SK-N-SH (cell line): ENCODE results near the gene PSMD8.

ENCODE experiments used
- CTCF ChIP-seq: fragments of 200-600 bp; sonication (generic); IDR thresholded peaks from 2 replicates; pipeline ENCODE4 v1.6.1; 2017; ENCODE audit warnings: antibody characterized with exemption, mild to moderate bottlenecking, moderate library complexity
- FOXM1 ChIP-seq: IDR thresholded peaks from 2 replicates; pipeline ENCODE4 v1.4.0; 2012; ENCODE audit warnings: low read depth, mild to moderate bottlenecking
- JUND ChIP-seq: IDR thresholded peaks from 2 replicates; pipeline ENCODE4 v1.4.0; 2012
- MEF2A ChIP-seq: IDR thresholded peaks from 2 replicates; pipeline ENCODE4 v1.4.0; 2012; ENCODE audit warnings: low read depth, borderline replicate concordance
- NFIC ChIP-seq: IDR thresholded peaks from 2 replicates; pipeline ENCODE4 v1.4.0; 2012; ENCODE audit warnings: borderline replicate concordance
- POLR2AphosphoS5 ChIP-seq: IDR thresholded peaks from 2 replicates; pipeline ENCODE4 v1.6.1; 2012; ENCODE audit warnings: low read depth, low read length
- RFX5 ChIP-seq: IDR thresholded peaks from 2 replicates; pipeline ENCODE4 v1.6.1; 2012; ENCODE audit warnings: mild to moderate bottlenecking, improper control_type of control experiment, low read length
- TAF1 ChIP-seq: IDR thresholded peaks from 2 replicates; pipeline ENCODE4 v1.6.1; 2012; ENCODE audit warnings: low read depth, mild to moderate bottlenecking, low read length, moderate library complexity, borderline replicate concordance
- USF1 ChIP-seq: IDR thresholded peaks from 2 replicates; pipeline ENCODE4 v1.4.0; 2012; ENCODE audit warnings: low read depth, borderline replicate concordance
- YY1 ChIP-seq: IDR thresholded peaks from 2 replicates; pipeline ENCODE4 v1.4.0; 2012; ENCODE audit warnings: low read depth, mild to moderate bottlenecking
- TF ChIP-seq, protein P1 (sequence below): IDR thresholded peaks from 2 replicates; pipeline ENCODE4 v1.6.1; 2012; ENCODE audit warnings: mild to moderate bottlenecking, low read depth, low read length, moderate library complexity
- TF ChIP-seq, protein P2 (sequence below): fragments of 150-350 bp; IDR thresholded peaks from 2 replicates; pipeline ENCODE4 v1.6.1; 2017; ENCODE audit warnings: antibody characterized with exemption, low read length, low read depth, borderline replicate concordance
- TF ChIP-seq, protein P3 (sequence below): IDR thresholded peaks from 2 replicates; pipeline ENCODE4 v1.4.0; 2012; ENCODE audit warnings: low read depth, borderline replicate concordance

DNA sequence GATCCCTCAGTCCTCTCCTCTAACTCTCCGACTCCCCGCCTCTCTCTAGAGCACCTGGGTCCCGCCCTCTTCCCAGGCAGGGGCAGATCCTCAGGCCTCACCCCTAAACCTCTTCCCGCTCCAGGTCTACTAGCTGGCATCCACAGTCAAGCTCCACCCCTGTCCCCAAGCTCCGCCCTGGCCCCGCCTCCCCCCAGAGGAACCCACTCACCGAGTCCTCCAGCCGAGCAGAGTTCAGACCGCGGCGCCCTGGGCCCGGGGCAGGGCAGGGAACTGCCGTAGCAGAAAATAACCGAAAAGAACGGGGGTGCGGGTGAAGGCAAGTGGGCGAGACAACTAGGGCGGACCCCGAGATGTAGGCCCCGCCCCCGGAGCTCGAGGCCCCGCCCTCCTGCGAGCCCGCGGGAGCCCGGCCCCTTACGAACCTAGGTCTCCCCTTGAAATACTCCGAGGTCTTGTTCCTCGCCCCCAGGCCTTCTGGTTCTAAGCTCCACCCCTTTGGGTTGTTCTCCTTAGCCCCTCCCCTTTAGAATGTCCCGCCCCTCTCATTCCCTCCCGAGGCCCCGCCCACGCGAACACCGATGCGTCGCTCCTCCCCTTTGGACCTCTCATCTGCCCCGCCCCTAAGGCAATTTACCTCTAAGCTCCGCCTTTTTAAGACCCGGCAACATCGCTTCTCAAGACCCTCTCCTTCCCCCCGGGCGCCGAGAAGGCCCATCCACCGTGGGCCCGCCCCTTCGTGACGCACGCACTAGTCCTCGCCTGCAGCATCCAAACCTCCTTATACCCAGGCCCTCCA is 13.4 kb downstream of the PSMD8 start, which contains the start of gene GGN:
- TF ChIP-seq FOXM1 (no peak), POLR2AphosphoS5 (peak; percentile 59), YY1 (no peak), NFIC (no peak), CTCF (no peak), MEF2A (no peak), JUND (no peak), USF1 (no peak), TAF1 (peak; percentile 64; the same call in 1 of the 2 replicates), RFX5 (no peak)
- TF ChIP-seq, protein P1, sequence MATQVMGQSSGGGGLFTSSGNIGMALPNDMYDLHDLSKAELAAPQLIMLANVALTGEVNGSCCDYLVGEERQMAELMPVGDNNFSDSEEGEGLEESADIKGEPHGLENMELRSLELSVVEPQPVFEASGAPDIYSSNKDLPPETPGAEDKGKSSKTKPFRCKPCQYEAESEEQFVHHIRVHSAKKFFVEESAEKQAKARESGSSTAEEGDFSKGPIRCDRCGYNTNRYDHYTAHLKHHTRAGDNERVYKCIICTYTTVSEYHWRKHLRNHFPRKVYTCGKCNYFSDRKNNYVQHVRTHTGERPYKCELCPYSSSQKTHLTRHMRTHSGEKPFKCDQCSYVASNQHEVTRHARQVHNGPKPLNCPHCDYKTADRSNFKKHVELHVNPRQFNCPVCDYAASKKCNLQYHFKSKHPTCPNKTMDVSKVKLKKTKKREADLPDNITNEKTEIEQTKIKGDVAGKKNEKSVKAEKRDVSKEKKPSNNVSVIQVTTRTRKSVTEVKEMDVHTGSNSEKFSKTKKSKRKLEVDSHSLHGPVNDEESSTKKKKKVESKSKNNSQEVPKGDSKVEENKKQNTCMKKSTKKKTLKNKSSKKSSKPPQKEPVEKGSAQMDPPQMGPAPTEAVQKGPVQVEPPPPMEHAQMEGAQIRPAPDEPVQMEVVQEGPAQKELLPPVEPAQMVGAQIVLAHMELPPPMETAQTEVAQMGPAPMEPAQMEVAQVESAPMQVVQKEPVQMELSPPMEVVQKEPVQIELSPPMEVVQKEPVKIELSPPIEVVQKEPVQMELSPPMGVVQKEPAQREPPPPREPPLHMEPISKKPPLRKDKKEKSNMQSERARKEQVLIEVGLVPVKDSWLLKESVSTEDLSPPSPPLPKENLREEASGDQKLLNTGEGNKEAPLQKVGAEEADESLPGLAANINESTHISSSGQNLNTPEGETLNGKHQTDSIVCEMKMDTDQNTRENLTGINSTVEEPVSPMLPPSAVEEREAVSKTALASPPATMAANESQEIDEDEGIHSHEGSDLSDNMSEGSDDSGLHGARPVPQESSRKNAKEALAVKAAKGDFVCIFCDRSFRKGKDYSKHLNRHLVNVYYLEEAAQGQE: no peak
- TF ChIP-seq, protein P2, sequence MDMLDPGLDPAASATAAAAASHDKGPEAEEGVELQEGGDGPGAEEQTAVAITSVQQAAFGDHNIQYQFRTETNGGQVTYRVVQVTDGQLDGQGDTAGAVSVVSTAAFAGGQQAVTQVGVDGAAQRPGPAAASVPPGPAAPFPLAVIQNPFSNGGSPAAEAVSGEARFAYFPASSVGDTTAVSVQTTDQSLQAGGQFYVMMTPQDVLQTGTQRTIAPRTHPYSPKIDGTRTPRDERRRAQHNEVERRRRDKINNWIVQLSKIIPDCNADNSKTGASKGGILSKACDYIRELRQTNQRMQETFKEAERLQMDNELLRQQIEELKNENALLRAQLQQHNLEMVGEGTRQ: no peak
- TF ChIP-seq, protein P3, sequence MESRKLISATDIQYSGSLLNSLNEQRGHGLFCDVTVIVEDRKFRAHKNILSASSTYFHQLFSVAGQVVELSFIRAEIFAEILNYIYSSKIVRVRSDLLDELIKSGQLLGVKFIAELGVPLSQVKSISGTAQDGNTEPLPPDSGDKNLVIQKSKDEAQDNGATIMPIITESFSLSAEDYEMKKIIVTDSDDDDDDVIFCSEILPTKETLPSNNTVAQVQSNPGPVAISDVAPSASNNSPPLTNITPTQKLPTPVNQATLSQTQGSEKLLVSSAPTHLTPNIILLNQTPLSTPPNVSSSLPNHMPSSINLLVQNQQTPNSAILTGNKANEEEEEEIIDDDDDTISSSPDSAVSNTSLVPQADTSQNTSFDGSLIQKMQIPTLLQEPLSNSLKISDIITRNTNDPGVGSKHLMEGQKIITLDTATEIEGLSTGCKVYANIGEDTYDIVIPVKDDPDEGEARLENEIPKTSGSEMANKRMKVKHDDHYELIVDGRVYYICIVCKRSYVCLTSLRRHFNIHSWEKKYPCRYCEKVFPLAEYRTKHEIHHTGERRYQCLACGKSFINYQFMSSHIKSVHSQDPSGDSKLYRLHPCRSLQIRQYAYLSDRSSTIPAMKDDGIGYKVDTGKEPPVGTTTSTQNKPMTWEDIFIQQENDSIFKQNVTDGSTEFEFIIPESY: no peak
